NCI-H524 treated with DMSO at 0.1 percent for 48 hours (cell line): ENCODE measurements around the gene B4GALNT3.
"Not testable (repeated sequence)": the region's sequence is repeated elsewhere in the genome, so short reads cannot be mapped to it uniquely, and the experiment has no call there.

ENCODE experiments used
- DNase-seq: peaks from one replicate; lab custom pipeline; 2025; lab: John Stamatoyannopoulos, UW

B4GALNT3 gene

DNA sequence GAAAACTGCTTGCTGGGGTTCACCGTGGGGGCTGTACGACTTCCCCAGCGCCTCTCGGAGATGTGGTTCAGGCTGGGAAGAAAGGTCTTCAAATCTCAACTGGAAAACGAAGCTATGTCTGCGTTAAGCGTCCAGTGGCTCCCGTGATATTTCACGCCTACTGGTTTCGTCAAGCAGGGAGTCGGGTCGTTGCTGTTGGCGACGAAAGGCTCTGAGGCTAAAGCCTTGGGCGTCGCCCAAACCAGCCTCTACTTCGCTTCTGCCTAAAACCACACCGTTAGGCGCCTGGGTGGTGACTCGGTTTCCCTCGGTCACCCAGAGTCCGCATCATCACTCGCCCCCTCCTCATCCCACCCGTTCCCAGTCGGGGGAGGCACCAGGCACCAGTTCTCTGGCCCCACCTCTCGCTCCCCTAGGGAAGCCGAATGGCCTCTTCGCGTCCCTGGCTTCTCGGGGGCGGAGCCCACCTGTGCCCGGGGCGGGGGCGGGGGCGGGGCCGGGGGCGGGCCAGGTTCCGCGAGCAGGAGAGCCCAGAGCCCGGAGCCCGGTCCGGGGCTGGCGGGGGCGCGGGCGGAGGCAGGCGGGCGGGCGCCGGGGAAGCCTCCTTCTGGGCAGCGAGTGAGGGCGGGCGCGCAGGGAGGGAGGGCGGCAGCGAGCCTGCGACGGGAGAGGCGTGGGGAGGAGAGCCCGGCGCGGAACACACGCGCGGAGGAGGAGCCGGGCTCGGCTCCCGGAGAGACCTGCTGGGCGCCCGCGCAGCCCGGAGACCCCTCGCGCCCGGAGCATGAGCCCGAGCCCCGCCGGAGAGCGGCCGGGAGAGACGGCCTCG, at the start of gene B4GALNT3:
Gene B4GALNT3 (plus strand): TSS at position 510 of the 829 bp plus-strand sequence. CDS start 438 bp downstream, outside the sequence.
- DNase-seq: no peak

DNA sequence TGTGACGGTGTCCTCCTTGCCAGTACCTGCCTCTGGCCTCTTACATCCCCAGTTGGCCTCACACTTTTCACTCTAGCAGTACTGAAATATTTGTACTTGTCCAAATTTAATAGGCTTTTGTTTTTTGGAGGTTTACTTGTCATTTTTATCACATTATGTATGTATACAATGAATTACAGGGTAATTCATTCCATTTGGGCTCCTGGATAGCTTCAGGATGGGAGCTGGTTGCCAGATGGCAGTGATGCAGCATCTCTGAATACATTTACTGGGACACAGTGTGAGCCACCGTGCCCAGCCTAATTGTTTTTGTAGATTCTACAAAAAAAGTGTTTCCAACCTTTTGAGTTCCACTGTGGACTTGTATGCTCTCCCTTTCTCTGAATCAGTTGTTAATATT, 44.9 kb upstream of the B4GALNT3 start:
- DNase-seq: no peak

DNA sequence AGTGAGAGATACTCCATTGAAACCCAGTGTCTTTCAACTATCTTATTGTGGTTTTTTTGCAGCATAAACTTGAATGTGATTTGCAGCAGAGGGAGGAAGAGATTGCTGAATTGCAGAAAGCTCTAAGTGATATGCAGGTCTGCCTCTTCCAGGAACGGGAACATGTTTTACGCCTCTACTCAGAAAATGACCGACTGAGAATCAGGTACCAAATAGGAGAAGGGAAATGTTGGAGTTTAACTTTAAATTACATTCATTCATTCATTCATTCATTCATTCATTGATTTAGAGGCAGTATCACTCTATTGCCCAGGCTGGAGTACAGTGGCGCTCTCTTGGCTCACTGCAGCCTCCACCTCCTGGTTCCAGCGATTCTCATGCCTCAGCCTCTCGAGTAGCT, 41.3 kb upstream of the B4GALNT3 start:
- no peak for DNase-seq

DNA sequence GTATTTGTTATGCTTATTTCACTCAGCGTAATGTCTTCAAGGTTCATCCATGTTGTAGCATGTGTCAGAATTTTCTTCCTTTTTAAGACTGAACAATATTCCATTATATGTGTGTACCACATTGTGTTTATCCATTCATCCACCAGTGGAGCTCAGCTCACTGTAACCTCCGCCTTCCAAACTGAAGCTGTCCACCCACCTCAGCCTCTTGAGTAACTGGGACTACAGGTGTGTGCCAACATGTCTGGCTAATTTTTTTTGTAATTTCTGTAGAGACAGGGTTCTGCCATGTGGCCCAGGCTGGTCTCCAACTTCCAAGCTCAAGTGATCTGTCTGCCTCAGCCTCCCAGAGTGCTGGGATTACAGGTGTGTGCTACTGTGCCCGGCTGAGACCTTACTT, 37.2 kb upstream of the B4GALNT3 start:
- DNase-seq: no peak

- DNase-seq: not testable (repeated sequence)
Observed at GRCh38 chr12:435737-436136, 24.0 kb upstream of the B4GALNT3 start.

DNA sequence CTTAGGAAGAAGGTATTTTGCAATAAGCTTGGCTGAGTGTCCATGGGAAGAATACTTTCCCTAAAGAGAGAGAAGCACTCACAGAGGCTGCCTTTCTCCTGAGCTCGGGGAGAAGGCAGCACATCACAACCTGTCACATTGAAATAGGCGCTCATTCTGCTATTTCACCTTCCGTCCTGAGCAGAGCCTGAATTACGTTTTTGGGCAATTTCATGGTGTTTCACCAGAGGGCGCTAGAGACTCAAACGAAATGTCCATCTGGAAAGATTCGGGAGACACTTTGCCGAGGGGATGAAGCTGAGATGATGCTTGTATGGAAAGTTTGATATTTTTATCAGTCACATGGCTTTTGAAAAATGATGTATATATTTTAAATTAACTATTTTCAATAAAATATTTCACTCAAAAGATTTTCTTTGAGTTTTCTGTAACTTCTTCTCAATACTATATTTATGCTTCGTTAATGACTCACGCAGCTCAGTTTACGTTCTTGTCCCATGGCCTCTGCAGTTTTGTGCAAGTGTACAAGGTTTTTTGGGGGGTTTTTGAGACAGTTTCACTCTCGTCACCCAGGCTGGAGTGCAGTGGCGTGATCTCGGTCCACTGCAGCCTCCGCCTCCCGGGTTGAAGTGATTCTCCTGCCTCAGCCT, 17.4 kb upstream of the B4GALNT3 start:
- no peak for DNase-seq

- no peak for DNase-seq
Observed at GRCh38 chr12:447141-447540, 12.6 kb upstream of the B4GALNT3 start.

DNA sequence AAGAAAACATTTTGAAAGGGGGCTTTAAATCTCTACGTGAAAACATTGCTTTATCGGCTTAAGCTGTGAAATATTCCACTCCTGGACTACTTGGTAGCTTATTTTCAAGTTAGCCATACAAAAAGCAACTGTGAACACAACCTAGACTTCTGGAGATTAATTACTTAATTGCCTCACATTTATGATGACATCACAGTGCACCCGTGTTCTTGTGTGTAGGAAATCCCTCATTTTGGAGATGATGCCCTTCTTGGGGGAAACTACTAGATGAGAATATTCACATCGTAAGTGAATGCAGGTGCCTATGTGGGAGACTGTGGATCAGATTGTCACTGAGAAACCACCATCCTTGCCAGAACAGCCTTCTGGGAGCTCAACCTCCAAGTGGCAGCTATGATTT, 10.5 kb upstream of the B4GALNT3 start:
- no peak for DNase-seq

GRCh38 chr12:450438-450837, 9.3 kb upstream of the B4GALNT3 start:
- DNase-seq: no peak

DNA sequence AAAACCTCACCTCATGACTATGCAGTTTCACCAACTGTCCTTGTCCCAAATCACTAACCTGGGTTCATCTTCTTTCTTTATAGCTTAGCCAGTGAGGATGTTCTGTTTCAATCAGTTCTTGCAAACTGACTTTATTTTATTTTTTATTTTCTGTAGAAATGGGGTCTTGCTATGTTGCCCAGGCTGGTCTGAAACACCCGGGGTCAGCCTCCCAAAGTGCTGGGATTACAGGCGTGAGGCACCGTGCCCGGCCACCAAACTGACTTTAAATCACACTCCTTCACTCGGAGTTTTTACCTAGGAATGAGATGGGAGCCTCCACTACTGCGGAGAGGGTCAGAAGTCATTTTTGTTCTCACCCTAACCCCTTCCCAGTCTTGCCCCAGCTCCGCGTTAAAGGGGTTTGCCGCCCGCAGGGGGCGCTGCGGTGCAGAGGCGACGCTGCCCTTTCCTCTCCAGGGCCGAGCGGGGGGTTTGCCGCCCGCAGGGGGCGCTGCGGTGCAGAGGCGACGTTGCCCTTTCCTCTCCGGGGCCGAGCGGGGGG, 7.0 kb upstream of the B4GALNT3 start:
- no peak for DNase-seq

DNA sequence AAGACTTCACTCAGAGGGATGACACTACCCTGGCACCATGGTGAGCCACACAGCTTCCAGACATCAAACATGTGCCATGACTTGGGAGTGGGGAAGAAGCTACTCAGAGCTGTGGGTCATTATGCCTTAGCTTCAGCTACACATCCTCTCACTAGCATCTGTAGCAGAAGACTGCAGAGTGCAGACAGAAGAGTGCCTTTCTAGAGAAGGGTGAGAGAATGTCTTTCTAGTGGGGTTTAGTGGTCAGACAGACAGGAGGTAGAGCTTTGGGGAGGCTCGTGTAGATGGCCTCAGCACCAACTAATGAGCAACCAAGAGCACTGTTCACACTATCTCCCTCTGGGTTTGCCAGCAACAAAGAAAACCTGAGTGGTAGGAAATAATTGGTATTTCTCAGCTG, 4.9 kb upstream of the B4GALNT3 start:
- no peak for DNase-seq

DNA sequence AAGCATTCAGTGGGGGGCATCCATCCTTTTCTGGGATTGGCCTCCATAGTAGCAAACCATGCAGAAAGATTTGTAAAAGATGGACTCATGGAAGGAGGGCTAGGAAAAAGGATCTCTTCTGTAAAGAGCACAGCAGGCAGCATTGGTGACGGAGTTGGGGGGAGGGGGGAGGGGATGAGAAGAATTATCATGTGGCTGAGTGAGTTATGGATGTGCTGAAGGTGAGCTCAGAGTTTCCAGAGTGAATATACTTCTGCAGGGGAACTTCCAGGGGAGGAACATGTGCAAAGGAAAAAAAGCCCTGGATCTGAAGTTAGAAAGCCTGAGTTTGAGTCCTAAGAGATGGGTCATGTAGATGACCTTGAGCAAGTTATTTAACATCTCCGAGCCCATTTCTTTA, 3.9 kb upstream of the B4GALNT3 start:
- no peak for DNase-seq

DNA sequence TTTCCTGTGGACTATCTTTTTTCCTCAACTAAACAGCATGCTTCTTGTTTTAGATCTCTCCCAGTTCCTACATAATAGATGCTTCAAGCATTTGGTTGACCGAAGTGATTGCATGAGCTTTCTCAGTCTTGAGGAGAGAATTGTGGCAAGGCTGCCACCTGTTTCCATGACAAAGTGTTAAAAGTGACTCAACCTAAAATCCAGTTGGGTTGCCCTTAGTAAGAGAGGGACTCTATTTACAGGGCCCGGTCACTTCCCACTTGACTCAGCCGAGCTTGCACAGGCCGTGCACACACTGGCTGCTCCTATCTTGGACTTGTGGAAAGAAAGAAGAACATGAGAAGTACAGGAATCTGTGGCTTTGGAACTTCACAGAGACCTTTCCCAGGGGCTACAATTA, 2.1 kb upstream of the B4GALNT3 start:
- DNase-seq: no peak

- no peak for DNase-seq
Observed at GRCh38 chr12:459050-459429, 699 bp upstream of the B4GALNT3 start.

- DNase-seq: no peak
Observed at GRCh38 chr12:460261-461230, 807 bp downstream of the B4GALNT3 start.

- DNase-seq: no peak
Observed at GRCh38 chr12:461425-461824, 1.7 kb downstream of the B4GALNT3 start.

DNA sequence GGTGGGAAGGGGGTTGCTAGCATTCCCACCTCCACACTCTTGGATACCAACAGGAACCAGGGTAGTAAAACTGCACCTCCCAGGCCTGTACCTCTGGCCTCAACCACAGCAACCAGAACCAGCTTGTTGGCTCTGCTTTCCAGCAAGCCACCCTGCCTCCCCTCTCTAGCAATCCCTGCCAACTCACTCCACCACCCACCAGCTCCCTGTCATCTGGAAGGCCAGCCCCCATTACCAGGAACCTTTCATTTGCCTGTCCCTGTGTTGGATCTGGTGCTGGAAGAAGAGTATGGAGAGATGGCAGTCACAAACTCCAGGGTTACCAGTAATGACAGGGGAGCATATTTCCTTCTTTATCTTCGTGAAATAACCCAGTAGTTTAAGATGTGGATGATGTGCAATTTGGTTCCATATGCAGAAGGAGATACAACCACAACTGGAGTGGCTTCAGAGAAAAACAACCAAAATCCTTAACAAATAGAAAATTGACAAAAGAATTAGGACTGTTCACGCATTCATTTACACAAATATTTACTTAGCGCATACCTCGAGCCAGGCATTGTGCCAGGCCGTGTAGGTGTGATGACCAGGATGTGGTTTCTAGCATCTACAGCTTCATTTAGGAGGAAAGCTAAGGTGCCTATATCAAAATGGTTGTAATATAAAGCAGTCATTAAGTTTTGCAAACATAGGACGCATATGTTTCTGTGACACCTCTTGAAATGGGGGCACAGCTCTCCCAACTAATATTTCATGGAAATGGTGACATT, 3.4 kb downstream of the B4GALNT3 start:
- no peak for DNase-seq

DNA sequence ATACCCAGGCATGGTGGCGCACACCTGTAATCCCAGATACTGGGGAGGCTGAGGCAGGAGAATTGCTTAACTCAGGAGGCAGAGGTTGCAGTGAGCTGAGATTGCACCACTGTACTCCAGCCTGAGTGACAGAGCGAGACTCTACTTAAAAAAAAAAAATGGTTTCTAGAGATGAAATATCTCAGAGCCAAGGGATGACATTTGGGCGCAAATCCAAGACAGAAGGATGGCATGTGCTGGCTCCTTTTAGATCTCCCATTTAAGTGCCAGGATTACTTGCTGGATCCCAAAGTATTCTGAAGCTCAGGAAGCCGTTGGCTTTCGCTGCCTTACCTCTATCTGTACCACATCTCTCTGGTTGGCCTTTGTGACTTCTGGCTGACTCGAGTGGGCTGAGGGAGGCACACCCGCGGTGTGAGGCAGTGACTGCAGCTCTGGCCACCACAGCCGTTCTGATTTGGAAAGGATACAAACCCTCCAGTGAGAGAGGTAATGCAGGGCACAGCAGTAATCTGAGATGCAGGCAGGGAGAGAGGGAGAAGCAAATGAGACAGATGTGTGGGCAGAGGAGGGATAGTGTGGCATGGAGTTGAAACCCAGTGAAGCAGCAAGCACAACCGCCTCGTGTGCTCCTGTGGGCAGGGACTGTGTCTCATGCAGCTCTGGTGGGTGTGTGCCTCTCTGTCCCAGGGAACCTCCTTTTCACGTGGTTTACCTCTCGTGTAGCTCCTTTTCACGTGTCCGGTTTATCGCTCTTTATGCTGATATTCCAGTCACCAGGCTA, 4.9 kb downstream of the B4GALNT3 start:
- peak; percentile 31 for DNase-seq

DNA sequence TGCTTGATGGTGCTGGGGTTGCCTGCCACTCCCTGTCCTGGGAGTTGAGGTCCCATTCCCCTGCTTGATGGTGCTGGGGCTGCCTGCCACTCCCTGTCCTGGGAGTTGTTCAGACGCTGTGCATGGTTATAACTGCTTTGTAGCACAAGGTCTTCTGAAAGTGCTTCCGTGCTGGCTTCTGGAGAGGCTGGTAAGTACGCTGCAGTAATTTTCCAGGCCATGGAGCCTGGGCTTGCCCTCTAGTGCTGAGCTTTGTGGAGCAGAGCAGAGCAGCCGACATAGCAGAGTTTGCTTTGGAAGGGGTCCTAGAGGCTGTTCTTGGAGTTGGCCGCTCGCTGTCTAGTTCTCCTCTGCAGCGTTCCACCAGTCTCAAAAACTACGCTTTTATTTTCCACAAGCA, 6.3 kb downstream of the B4GALNT3 start:
- DNase-seq: no peak

GRCh38 chr12:466762-467161, 7.0 kb downstream of the B4GALNT3 start:
- no peak for DNase-seq

DNA sequence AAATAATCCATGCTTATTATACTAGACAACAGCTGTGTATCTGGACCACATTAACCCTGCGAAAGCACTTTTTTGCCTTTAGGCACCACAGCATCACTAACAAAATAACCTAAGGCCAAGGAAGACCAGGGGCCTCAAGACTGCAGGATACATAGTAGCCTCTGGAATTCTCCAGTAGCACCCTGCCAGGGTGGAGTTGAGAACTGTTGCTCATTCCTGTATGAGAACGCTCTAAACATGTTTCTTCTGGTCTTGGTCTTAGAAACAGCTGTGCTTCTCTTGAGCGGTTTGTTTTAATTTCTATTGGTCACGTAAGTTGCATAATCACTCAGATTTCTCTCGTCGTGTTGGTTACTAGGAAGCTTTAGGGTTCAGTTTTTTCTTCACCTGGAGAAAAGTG, 7.9 kb downstream of the B4GALNT3 start:
- no peak for DNase-seq
